ENCODE data around the gene CAD. TPM values are rescaled to one million over a fixed set of nuclear protein-coding genes. Genes with fewer than 3 reads are reported as not detected.

Gene CAD
- total RNA-seq, 1 experiment from 2014 or later = 114 TPM

DNA sequence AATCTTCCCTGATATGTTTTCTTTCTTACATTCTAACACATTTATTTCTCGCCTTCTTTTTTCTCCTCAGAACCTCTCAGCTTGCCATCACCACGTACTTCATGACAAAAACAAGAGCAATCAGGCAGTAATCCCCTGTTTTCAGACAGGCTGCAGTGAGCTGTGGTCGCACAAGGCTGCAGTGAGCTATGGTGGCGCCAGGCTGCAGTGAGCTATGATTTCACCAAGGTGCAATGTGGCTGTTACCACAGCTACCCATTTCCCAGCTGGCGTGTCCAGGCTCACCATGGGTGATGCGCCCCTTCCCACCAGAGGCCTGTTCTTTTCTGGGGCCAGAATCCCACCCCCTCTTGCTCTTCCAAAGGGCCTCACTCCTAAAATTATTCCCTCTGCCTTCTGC lies 42.5 kb upstream of the CAD start:
- TF ChIP-seq TCF7L2 (IDR thresholded peaks at IDR 0.05; ENCODE audit: borderline replicate concordance, extremely low read depth, insufficient read depth, insufficient read length) (no peak), CBX3 (IDR thresholded peaks at IDR 0.05; ENCODE audit: low read depth) (no peak), SP1 (IDR thresholded peaks at IDR 0.05; ENCODE audit: low read depth) (no peak), YY1 (IDR thresholded peaks at IDR 0.05; ENCODE audit: extremely low read depth, insufficient replicate concordance, low read depth, low read length) (no peak), EGR1 (IDR thresholded peaks at IDR 0.05; ENCODE audit: low read depth) (no peak), SRF (IDR thresholded peaks at IDR 0.05; ENCODE audit: low read depth) (no peak), EZH2 (IDR thresholded peaks at IDR 0.05) (no peak), POLR2AphosphoS5 (IDR thresholded peaks at IDR 0.05; ENCODE audit: low read depth, low read length) (no peak), ZNF274 (IDR thresholded peaks at IDR 0.05; ENCODE audit: low read depth, low read length) (no peak), JUND (IDR thresholded peaks at IDR 0.05) (no peak), FOSL1 (IDR thresholded peaks at IDR 0.05; ENCODE audit: low read depth) (no peak), RAD21 (IDR thresholded peaks at IDR 0.05; ENCODE audit: low read depth) (no peak)
- TF ChIP-seq, protein P1, sequence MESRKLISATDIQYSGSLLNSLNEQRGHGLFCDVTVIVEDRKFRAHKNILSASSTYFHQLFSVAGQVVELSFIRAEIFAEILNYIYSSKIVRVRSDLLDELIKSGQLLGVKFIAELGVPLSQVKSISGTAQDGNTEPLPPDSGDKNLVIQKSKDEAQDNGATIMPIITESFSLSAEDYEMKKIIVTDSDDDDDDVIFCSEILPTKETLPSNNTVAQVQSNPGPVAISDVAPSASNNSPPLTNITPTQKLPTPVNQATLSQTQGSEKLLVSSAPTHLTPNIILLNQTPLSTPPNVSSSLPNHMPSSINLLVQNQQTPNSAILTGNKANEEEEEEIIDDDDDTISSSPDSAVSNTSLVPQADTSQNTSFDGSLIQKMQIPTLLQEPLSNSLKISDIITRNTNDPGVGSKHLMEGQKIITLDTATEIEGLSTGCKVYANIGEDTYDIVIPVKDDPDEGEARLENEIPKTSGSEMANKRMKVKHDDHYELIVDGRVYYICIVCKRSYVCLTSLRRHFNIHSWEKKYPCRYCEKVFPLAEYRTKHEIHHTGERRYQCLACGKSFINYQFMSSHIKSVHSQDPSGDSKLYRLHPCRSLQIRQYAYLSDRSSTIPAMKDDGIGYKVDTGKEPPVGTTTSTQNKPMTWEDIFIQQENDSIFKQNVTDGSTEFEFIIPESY (IDR thresholded peaks at IDR 0.05; ENCODE audit: extremely low read depth, insufficient replicate concordance, low read length) = no peak
- TF ChIP-seq, protein P2, sequence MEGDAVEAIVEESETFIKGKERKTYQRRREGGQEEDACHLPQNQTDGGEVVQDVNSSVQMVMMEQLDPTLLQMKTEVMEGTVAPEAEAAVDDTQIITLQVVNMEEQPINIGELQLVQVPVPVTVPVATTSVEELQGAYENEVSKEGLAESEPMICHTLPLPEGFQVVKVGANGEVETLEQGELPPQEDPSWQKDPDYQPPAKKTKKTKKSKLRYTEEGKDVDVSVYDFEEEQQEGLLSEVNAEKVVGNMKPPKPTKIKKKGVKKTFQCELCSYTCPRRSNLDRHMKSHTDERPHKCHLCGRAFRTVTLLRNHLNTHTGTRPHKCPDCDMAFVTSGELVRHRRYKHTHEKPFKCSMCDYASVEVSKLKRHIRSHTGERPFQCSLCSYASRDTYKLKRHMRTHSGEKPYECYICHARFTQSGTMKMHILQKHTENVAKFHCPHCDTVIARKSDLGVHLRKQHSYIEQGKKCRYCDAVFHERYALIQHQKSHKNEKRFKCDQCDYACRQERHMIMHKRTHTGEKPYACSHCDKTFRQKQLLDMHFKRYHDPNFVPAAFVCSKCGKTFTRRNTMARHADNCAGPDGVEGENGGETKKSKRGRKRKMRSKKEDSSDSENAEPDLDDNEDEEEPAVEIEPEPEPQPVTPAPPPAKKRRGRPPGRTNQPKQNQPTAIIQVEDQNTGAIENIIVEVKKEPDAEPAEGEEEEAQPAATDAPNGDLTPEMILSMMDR (IDR thresholded peaks at IDR 0.05 in 2 of 3, conservative IDR thresholded peaks at IDR 0.05 in 1 of 3; ENCODE audit: borderline replicate concordance in 1 of 3, insufficient read depth in 1 of 3, low read depth in 2 of 3, low read length in 2 of 3) = no peak
- TF ChIP-seq, protein P3, sequence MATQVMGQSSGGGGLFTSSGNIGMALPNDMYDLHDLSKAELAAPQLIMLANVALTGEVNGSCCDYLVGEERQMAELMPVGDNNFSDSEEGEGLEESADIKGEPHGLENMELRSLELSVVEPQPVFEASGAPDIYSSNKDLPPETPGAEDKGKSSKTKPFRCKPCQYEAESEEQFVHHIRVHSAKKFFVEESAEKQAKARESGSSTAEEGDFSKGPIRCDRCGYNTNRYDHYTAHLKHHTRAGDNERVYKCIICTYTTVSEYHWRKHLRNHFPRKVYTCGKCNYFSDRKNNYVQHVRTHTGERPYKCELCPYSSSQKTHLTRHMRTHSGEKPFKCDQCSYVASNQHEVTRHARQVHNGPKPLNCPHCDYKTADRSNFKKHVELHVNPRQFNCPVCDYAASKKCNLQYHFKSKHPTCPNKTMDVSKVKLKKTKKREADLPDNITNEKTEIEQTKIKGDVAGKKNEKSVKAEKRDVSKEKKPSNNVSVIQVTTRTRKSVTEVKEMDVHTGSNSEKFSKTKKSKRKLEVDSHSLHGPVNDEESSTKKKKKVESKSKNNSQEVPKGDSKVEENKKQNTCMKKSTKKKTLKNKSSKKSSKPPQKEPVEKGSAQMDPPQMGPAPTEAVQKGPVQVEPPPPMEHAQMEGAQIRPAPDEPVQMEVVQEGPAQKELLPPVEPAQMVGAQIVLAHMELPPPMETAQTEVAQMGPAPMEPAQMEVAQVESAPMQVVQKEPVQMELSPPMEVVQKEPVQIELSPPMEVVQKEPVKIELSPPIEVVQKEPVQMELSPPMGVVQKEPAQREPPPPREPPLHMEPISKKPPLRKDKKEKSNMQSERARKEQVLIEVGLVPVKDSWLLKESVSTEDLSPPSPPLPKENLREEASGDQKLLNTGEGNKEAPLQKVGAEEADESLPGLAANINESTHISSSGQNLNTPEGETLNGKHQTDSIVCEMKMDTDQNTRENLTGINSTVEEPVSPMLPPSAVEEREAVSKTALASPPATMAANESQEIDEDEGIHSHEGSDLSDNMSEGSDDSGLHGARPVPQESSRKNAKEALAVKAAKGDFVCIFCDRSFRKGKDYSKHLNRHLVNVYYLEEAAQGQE (IDR thresholded peaks at IDR 0.05; ENCODE audit: low read depth) = no peak
- TF ChIP-seq, protein P4, sequence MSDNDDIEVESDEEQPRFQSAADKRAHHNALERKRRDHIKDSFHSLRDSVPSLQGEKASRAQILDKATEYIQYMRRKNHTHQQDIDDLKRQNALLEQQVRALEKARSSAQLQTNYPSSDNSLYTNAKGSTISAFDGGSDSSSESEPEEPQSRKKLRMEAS (IDR thresholded peaks at IDR 0.05) = no peak
- Histone ChIP-seq H3K79me2 (ENCODE audit: insufficient read depth, low read length) (no peaks in the 10 kb centered on the region), H3K27ac (ENCODE audit: low read depth, low read length) (no peak overlapping the region), H3K4me1 (ENCODE audit: control insufficient read depth in 1 of 2, insufficient read depth in 2 of 2, low read length in 2 of 2) (peaks cover 0 to 4% of the 10 kb centered on the region in 2 experiments; a peak in 1 of 4 replicates), H3K4me2 (ENCODE audit: low read length) (no peak overlapping the region), H3K9me2 (ENCODE audit: insufficient read depth) (no peaks in the 10 kb centered on the region), H3K4me3 (replicated peaks in 1 of 2; ENCODE audit: low read depth in 1 of 2, low read length in 2 of 2) (no peak overlapping the region), H2AFZ (ENCODE audit: low read depth, low read length, poor library complexity, severe bottlenecking) (no peak overlapping the region), H3K9ac (ENCODE audit: low read length) (no peak overlapping the region), H3K27me3 (ENCODE audit: insufficient read depth, low read length) (peaks cover 16% of the 10 kb centered on the region; the same call in 1 of the 2 replicates), H3K9me3 (ENCODE audit: control insufficient read depth in 1 of 2, insufficient read depth in 1 of 2, low read depth in 1 of 2, low read length in 2 of 2) (no peaks in the 10 kb centered on the region), H3K36me3 (ENCODE audit: control insufficient read depth in 1 of 2, insufficient read depth in 2 of 2, low read length in 2 of 2) (no peaks in the 10 kb centered on the region), H4K20me1 (ENCODE audit: insufficient read depth) (no peaks in the 10 kb centered on the region)
- BruUV-seq (replicated peaks) = no TSS peak
- ChIA-PET RAD21 (ENCODE audit: low non-redundant PET in 1 of 2, low total read pairs in 2 of 2, uncharacterized antibody in 2 of 2, unreplicated experiment in 2 of 2) (no interaction called here), CTCF (interaction anchor here (1.0 kb wide), 1 partner anchor 17 kb away, joined by 5 read pairs; no protein-coding TSS in a partner anchor), POLR2A (interaction anchor here (1.3 kb wide), 1 partner anchor 21 kb away, joined by 4 read pairs; no protein-coding TSS in a partner anchor)
- DNase-seq (ENCODE audit: low read depth, low spot score) (no peak), ATAC-seq (0 out of 2 replicates have a peak, but pooled peaks have one; percentile 20)
- intact Hi-C loops (cut with micrococcal nuclease) = no loop called here

Data from HCT116 (cell line).